H1 (cell line): ENCODE measurements around the gene UGT1A8. TPM values are rescaled to one million over a fixed set of nuclear protein-coding genes. Genes with fewer than 3 reads are reported as not detected.

Experiments used
- CTCF ChIA-PET: fragments of 300-600 bp; sonication (Branson Sonifier 250); formaldehyde crosslinking; loops from one replicate; lab custom pipeline; 2021; ENCODE audit not compliant: partially characterized antibody; lab: Charles Lee
- POLR2A ChIA-PET: fragments of 300-600 bp; sonication (Branson Sonifier 250); formaldehyde crosslinking; loops from one replicate; lab custom pipeline; 2021; ENCODE audit warnings: inconsistent platforms; ENCODE audit not compliant: partially characterized antibody; lab: Charles Lee
- DNase-seq, 2 experiments: peaks; one replicate each; pipeline versions ENCODE4 v3.0.0 to v3.0.0-alpha.2; 2010 to 2022; ENCODE audit warnings: low spot score in 2 of 2, low read depth in 1 of 2, mixed read lengths in 1 of 2
- FAIRE-seq: peaks from 2 replicates; lab custom pipeline; 2011; peaks lifted over from hg19 to GRCh38; lab: Jason Lieb, UNC
- H2AFZ ChIP-seq: 2 replicates; pipeline ENCODE4 v1.8.1; 2012; ENCODE audit warnings: low read length, inconsistent platforms
- H2AK5ac ChIP-seq: 2 replicates; pipeline ENCODE4 v1.6.1; 2013; ENCODE audit warnings: low read depth, low read length
- H2BK120ac ChIP-seq: replicated peaks from 2 replicates; pipeline ENCODE3; 2013; ENCODE audit warnings: low read depth, low read length, inconsistent platforms
- H2BK12ac ChIP-seq: 2 replicates; pipeline ENCODE4 v1.6.1; 2013; ENCODE audit warnings: low read depth, low read length
- H2BK15ac ChIP-seq: 2 replicates; pipeline ENCODE4 v1.6.1; 2013; ENCODE audit warnings: low read length
- H2BK20ac ChIP-seq: 2 replicates; pipeline ENCODE4 v1.6.1; 2013; ENCODE audit warnings: low read length
- H2BK5ac ChIP-seq: 2 replicates; pipeline ENCODE4 v1.6.1; 2013; ENCODE audit warnings: low read depth, low read length
- H3K14ac ChIP-seq: 2 replicates; pipeline ENCODE4 v1.6.1; 2013; ENCODE audit warnings: inconsistent platforms; ENCODE audit not compliant: insufficient read length
- H3K18ac ChIP-seq: 2 replicates; pipeline ENCODE4 v1.6.1; 2013; ENCODE audit warnings: low read length; ENCODE audit errors: extremely low read depth
- H3K23ac ChIP-seq: 2 replicates; pipeline ENCODE4 v1.6.1; 2013; ENCODE audit warnings: inconsistent platforms; ENCODE audit not compliant: insufficient read length
- H3K23me2 ChIP-seq: 2 replicates; pipeline ENCODE4 v1.6.1; 2013; ENCODE audit warnings: low read depth, low read length
- H3K27ac ChIP-seq: 2 replicates; pipeline ENCODE4 v1.6.1; 2011; ENCODE audit warnings: low read depth, low read length, inconsistent platforms
- H3K27me3 ChIP-seq, 4 experiments: replicated peaks in 1 of 4; 1 replicate in 1 of 4; 2 replicates in 3 of 4; pipeline versions ENCODE4 v1.6.1 to v1.8.1; 2011 to 2013; ENCODE audit warnings: low read length in 3 of 4, mild to moderate bottlenecking in 3 of 4, inconsistent platforms in 2 of 4, mixed read lengths in 2 of 4, moderate library complexity in 1 of 4; ENCODE audit not compliant: control insufficient read depth in 3 of 4, insufficient read depth in 3 of 4; ENCODE audit errors: extremely low read depth in 1 of 4
- H3K36me3 ChIP-seq, 4 experiments: 2 replicates each; pipeline versions ENCODE4 v1.6.1 to v1.8.1; 2011 to 2013; ENCODE audit warnings: mild to moderate bottlenecking in 4 of 4, low read length in 3 of 4, moderate library complexity in 2 of 4, control low read depth in 1 of 4, inconsistent platforms in 1 of 4; ENCODE audit not compliant: insufficient read depth in 4 of 4, control insufficient read depth in 2 of 4
- H3K4ac ChIP-seq: replicated peaks from 2 replicates; pipeline ENCODE3; 2013; ENCODE audit warnings: low read length, low read depth, mixed read lengths, inconsistent platforms; ENCODE audit not compliant: insufficient read length
- H3K4me1 ChIP-seq, 4 experiments: replicated peaks in 1 of 4; 1 replicate in 1 of 4; 2 replicates in 3 of 4; pipeline versions ENCODE4 v1.6.1 to v1.8.1; 2011 to 2013; ENCODE audit warnings: low read length in 3 of 4, inconsistent platforms in 2 of 4, mixed read lengths in 1 of 4; ENCODE audit not compliant: insufficient read depth in 4 of 4, control insufficient read depth in 3 of 4
- H3K4me2 ChIP-seq, 2 experiments: 2 replicates each; pipeline versions ENCODE4 v1.6.1 to v1.8.1; 2011 to 2013; ENCODE audit warnings: low read depth in 2 of 2, low read length in 2 of 2, control low read depth in 1 of 2, inconsistent platforms in 1 of 2, mild to moderate bottlenecking in 1 of 2; ENCODE audit not compliant: insufficient read depth in 1 of 2
- H3K4me3 ChIP-seq, 4 experiments: fragments of 200-600, 300-600 bp in 1 of 4; sonication (generic), shearing (Covaris generic), sonication (Bioruptor Twin) in 1 of 4; 2 replicates each; pipeline versions ENCODE4 v1.5.1 to v1.8.1; 2011 to 2016; ENCODE audit warnings: low read length in 4 of 4, low read depth in 3 of 4, control low read depth in 2 of 4, inconsistent platforms in 2 of 4, mild to moderate bottlenecking in 2 of 4, mixed read lengths in 1 of 4, moderate library complexity in 1 of 4; ENCODE audit not compliant: insufficient read depth in 2 of 4; ENCODE audit errors: extremely low read depth in 1 of 4
- H3K56ac ChIP-seq: replicated peaks from 2 replicates; pipeline ENCODE3; 2013; ENCODE audit warnings: low read depth, mild to moderate bottlenecking, mixed read lengths, low read length, inconsistent platforms; ENCODE audit not compliant: insufficient read length
- H3K79me1 ChIP-seq: 2 replicates; pipeline ENCODE4 v1.6.1; 2013; ENCODE audit warnings: low read depth, low read length, control low read depth
- H3K79me2 ChIP-seq, 2 experiments: 2 replicates each; pipeline versions ENCODE4 v1.6.1 to v1.8.1; 2012 to 2013; ENCODE audit warnings: low read length in 2 of 2, mild to moderate bottlenecking in 2 of 2, inconsistent platforms in 1 of 2; ENCODE audit not compliant: insufficient read depth in 2 of 2, control insufficient read depth in 1 of 2
- H3K9ac ChIP-seq, 4 experiments: replicated peaks in 1 of 4; 1 replicate in 1 of 4; 2 replicates in 3 of 4; pipeline versions ENCODE4 v1.6.1 to v1.8.1; 2011 to 2013; ENCODE audit warnings: low read depth in 3 of 4, low read length in 3 of 4, control low read depth in 2 of 4, mild to moderate bottlenecking in 2 of 4, moderate library complexity in 2 of 4, inconsistent platforms in 1 of 4; ENCODE audit errors: extremely low read depth in 1 of 4
- H3K9me3 ChIP-seq, 2 experiments: 2 replicates each; pipeline versions ENCODE4 v1.6.1 to v1.8.1; 2012 to 2013; ENCODE audit warnings: mild to moderate bottlenecking in 2 of 2, moderate library complexity in 2 of 2, control low read depth in 1 of 2, inconsistent platforms in 1 of 2, low read depth in 1 of 2, low read length in 1 of 2, mixed read lengths in 1 of 2; ENCODE audit not compliant: insufficient read depth in 2 of 2
- H4K20me1 ChIP-seq, 2 experiments: replicated peaks in 1 of 2; 2 replicates each; pipeline versions ENCODE3 to v1.8.1; 2011 to 2013; ENCODE audit warnings: inconsistent platforms in 2 of 2, low read length in 2 of 2, mild to moderate bottlenecking in 1 of 2; ENCODE audit not compliant: insufficient read depth in 2 of 2, control insufficient read depth in 1 of 2
- H4K5ac ChIP-seq: 2 replicates; pipeline ENCODE4 v1.6.1; 2013; ENCODE audit warnings: low read length, low read depth, mixed read lengths, inconsistent platforms; ENCODE audit not compliant: insufficient read length
- H4K8ac ChIP-seq: 2 replicates; pipeline ENCODE4 v1.8.0; 2013; ENCODE audit warnings: mild to moderate bottlenecking, moderate library complexity, low read length, inconsistent platforms; ENCODE audit not compliant: insufficient read depth; ENCODE audit errors: extremely low read depth
- H4K91ac ChIP-seq: replicated peaks from 2 replicates; pipeline ENCODE3; 2013; ENCODE audit warnings: low read length, mixed read lengths, inconsistent platforms; ENCODE audit not compliant: insufficient read length
- POLR2A ChIP-seq, 2 experiments: IDR thresholded peaks; 1 replicate in 1 of 2; 2 replicates in 1 of 2; pipeline ENCODE4 v1.6.1; 2011; ENCODE audit warnings: low read depth in 2 of 2, low read length in 2 of 2, mild to moderate bottlenecking in 2 of 2; ENCODE audit errors: control extremely low read depth in 1 of 2
- USF2 ChIP-seq: IDR thresholded peaks from 2 replicates; pipeline ENCODE4 v1.6.1; 2011; ENCODE audit warnings: low read length, improper control_type of control experiment
- ZNF274 ChIP-seq: IDR thresholded peaks from 2 replicates; pipeline ENCODE4 v1.7.0; 2012; ENCODE audit warnings: low read length, borderline replicate concordance; ENCODE audit errors: extremely low read depth
- WGBS, 2 experiments: shearing (Covaris generic) in 1 of 2; methylation state at CpG; one replicate each; pipeline versions ENCODE4 v1.1.6 to v1.1.7; 2013 to 2015; ENCODE audit warnings: low lambda C conversion rate in 2 of 2, mixed read lengths in 2 of 2, inconsistent platforms in 1 of 2, low coverage in 1 of 2, missing lambda C conversion rate in 1 of 2; ENCODE audit not compliant: insufficient replicate concordance in 2 of 2, insufficient coverage in 1 of 2, insufficient read length in 1 of 2; ENCODE audit errors: extremely low coverage in 1 of 2, missing lambda C conversion rate in 1 of 2; 5-methylcytosine and 5-hydroxymethylcytosine counted together
- polyA plus RNA-seq, 7 experiments: library from polyadenylated mRNA; depleted of rRNA in 3 of 7; stranded (reverse) in 5 of 7; unstranded in 2 of 7; fragments of >200 nt in 5 of 7; fragments of 200-250 nt in 2 of 7; gene quantifications; 1 replicate in 5 of 7; 2 replicates in 1 of 7; 4 replicates in 1 of 7; pipeline versions ENCODE4 v1.2.1 to v1.2.3, GENCODE V29; 2011 to 2013; ENCODE audit warnings: missing spikeins in 2 of 7, mixed read lengths in 2 of 7
- total RNA-seq: library from RNA; stranded (reverse); fragmentation: NEBNext Ultra II Directional; extraction: Animal tissue kit (Norgen Biotek cat#: 25700); gene quantifications from 2 replicates; pipeline ENCODE4 v1.2.1, GENCODE V29; 2021

Gene UGT1A8
- total and polyA plus RNA-seq, 2 of the 8 experiments (the other 6 are each of a cell fraction or from before 2014, with no cell fraction given), result not detected

GRCh38 chr2:233708942-233709341 is 91.5 kb downstream of the UGT1A8 start:
- no peak for DNase-seq
- no peak overlapping the region for H4K5ac ChIP-seq
- H2BK20ac ChIP-seq, result no peak overlapping the region

More at GRCh38 chr2:233708942-233709341, 91.5 kb downstream of the UGT1A8 start:
- Histone ChIP-seq H3K14ac (no peak overlapping the region), H3K36me3 (no peaks in the 10 kb centered on the region), H3K56ac (no peak overlapping the region), H4K91ac (no peak overlapping the region), H3K79me2 (no peaks in the 10 kb centered on the region), H3K18ac (no peak overlapping the region), H3K4me3 (no peak overlapping the region), H2BK120ac (no peak overlapping the region), H4K20me1 (no peaks in the 10 kb centered on the region), H2BK5ac (no peak overlapping the region), H3K9me3 (no peaks in the 10 kb centered on the region), H3K4me2 (no peak overlapping the region), H2AFZ (no peak overlapping the region), H2BK12ac (no peak overlapping the region), H3K27ac (no peak overlapping the region), H3K79me1 (no peaks in the 10 kb centered on the region), H2AK5ac (no peak overlapping the region), H3K23me2 (no peaks in the 10 kb centered on the region), H3K23ac (no peak overlapping the region), H3K4ac (no peak overlapping the region), H3K27me3 (peaks cover 0 to 1% (median 0%) of the 10 kb centered on the region in 4 experiments; a peak in 1 of 7 replicates), H2BK15ac (no peak overlapping the region), H3K4me1 (no peaks in the 10 kb centered on the region), H4K8ac (no peak overlapping the region), H3K9ac (no peak overlapping the region)
- CTCF ChIA-PET, result no interaction called here
- POLR2A ChIA-PET, result no interaction called here
- FAIRE-seq, result no peak
- 86% methylated on average over 5 of the region's 5 CpGs; no CpG with 5 or more reads in 1 of the 2 experiments for WGBS, 2 experiments
- TF ChIP-seq ZNF274, result no peak
- no peak for TF ChIP-seq POLR2A (IDR thresholded peaks at IDR 0.05; ENCODE audit: control extremely low read depth in 1 of 2, low read depth in 2 of 2, low read length in 2 of 2)
- TF ChIP-seq USF2, result peak; percentile 45
